Right atrium auricular region (tissue), 2 donors: ENCODE results near the gene PRMT2. TPM values are rescaled to one million over a fixed set of nuclear protein-coding genes. Genes with fewer than 3 reads are reported as not detected.
"Not testable (repeated sequence)": the region's sequence is repeated elsewhere in the genome, so short reads cannot be mapped to it uniquely, and the experiment has no call there.

Experiments used
- DNase-seq: peaks from one replicate; pipeline ENCODE4 v3.0.0-alpha.2; 2019; ENCODE audit warnings: low spot score
- H3K27ac ChIP-seq, 2 donors: fragments of 200-600 bp; sonication (generic); 1 replicate in 1 of 2; 2 replicates in 1 of 2; pipeline ENCODE4 v1.5.1; 2016 to 2019
- H3K27me3 ChIP-seq, 2 donors: fragments of 200-600 bp; sonication (generic); one replicate each; pipeline versions ENCODE4 v1.5.1 to v1.6.0; 2017 to 2019
- H3K36me3 ChIP-seq: fragments of 200-600 bp; sonication (generic); one replicate; pipeline ENCODE4 v1.5.1; 2016
- H3K4me1 ChIP-seq, 2 donors: fragments of 200-600 bp; sonication (generic); one replicate each; pipeline versions ENCODE4 v1.5.1 to v1.6.0; 2017 to 2019
- H3K4me3 ChIP-seq, 2 donors: fragments of 200-600 bp; sonication (generic); 1 replicate in 1 of 2; 2 replicates in 1 of 2; pipeline ENCODE4 v1.5.1; 2017 to 2019; ENCODE audit warnings: mild to moderate bottlenecking in 1 of 2, moderate library complexity in 1 of 2
- H3K9me3 ChIP-seq, 2 donors: fragments of 200-600 bp; sonication (generic); one replicate each; pipeline ENCODE4 v1.5.1; 2019
- total RNA-seq, 2 donors: library from RNA; depleted of rRNA; stranded (reverse); fragments of >200 nt; gene quantifications; one replicate each; pipeline ENCODE4 v1.1.0, GENCODE V29; 2016
- TF ChIP-seq, protein P1 (sequence below), 2 donors: fragments of 200-600 bp; sonication (generic); IDR thresholded peaks; one replicate each; pipeline ENCODE4 v1.5.1; 2019; ENCODE audit warnings: antibody characterized with exemption in 2 of 2

PRMT2 gene
- total RNA-seq, 2 donors from 2014 or later: 36.7 to 60.5 TPM

DNA sequence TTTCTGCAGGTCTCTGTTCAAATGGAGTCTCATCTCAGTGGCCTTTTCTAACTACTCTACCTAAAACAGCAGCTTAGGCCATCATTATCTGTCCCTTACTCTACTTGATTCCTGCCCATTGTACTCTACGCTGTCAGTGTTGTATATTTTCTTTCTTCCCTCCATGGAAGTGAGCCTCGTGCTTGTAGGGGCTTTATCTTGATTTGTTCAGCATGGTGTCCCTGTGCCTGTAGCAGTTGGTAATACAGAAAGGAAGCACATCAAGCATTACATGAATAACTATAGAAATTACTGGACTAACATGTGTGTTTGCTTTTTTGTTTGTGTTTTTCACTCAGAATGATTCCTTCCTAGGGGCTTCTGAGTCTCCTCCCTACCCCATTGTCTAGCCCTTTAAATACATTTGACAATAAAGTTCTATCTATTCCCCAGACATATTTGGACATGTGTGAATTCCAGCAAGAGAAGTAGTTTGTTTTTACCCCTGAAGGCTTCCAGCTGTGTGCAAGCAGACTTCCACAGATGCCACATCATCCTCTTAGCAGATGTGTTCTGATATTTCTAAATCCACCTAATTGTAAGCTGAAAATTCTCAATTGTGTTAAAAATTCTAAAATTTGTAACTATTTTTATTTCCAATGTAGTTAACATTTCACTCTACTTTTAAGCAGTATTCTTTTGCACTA lies 40.3 kb downstream of the PRMT2 start:
- H3K4me1 ChIP-seq: no peaks in the 10 kb centered on the region

DNA sequence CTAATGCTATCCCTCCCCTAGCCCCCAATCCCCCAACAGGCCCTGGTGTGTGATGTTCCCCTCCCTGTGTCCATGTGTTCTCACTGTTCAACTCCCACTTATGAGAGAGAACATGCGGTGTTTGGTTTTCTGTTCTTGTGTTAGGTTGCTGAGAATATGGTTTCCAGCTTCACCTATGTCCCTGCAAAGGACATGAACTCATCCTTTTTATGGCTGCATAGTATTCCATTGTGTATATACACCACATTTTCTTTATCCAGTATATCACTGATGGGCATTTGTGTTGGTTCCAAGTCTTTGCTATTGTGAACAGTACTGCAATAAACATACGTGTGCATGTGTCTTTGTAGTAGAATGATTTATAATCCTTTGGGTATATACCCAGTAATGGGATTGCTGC lies 41.1 kb downstream of the PRMT2 start:
- not testable (repeated sequence) for H3K4me1 ChIP-seq, DNase-seq, H3K36me3 ChIP-seq, H3K9me3 ChIP-seq, H3K4me3 ChIP-seq, H3K27me3 ChIP-seq, H3K27ac ChIP-seq

More for the DNA sequence above, 40.3 kb downstream of the PRMT2 start:
- TF ChIP-seq, protein P1, sequence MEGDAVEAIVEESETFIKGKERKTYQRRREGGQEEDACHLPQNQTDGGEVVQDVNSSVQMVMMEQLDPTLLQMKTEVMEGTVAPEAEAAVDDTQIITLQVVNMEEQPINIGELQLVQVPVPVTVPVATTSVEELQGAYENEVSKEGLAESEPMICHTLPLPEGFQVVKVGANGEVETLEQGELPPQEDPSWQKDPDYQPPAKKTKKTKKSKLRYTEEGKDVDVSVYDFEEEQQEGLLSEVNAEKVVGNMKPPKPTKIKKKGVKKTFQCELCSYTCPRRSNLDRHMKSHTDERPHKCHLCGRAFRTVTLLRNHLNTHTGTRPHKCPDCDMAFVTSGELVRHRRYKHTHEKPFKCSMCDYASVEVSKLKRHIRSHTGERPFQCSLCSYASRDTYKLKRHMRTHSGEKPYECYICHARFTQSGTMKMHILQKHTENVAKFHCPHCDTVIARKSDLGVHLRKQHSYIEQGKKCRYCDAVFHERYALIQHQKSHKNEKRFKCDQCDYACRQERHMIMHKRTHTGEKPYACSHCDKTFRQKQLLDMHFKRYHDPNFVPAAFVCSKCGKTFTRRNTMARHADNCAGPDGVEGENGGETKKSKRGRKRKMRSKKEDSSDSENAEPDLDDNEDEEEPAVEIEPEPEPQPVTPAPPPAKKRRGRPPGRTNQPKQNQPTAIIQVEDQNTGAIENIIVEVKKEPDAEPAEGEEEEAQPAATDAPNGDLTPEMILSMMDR (IDR thresholded peaks at IDR 0.05): no peak
- Histone ChIP-seq H3K27me3 (no peaks in the 10 kb centered on the region), H3K9me3 (no peaks in the 10 kb centered on the region), H3K36me3 (no peaks in the 10 kb centered on the region), H3K27ac (no peak overlapping the region), H3K4me3 (no peak overlapping the region)
- DNase-seq: no peak

DNA sequence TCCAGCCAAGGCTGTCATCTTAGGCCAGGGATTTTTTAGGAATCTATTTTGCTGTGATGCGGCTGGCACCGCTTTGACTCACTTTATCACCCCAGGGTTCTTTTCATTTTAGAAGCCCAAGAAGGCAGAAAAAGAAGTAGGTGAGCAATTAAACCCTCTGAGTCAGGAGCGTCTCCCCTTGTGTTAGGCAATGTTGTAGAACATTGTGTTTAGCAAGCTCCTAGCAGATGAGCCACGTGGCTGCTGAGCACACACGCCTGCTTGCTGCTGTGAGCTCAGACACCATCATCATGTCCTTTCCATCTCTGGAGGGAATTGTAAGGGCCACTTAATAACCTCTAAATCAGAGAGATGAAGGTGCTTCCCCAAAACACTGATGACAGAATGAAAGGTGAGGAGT lies 46.1 kb downstream of the PRMT2 start:
- not testable (repeated sequence) for H3K27me3 ChIP-seq, H3K4me3 ChIP-seq, H3K9me3 ChIP-seq, H3K27ac ChIP-seq, DNase-seq, H3K4me1 ChIP-seq, H3K36me3 ChIP-seq

DNA sequence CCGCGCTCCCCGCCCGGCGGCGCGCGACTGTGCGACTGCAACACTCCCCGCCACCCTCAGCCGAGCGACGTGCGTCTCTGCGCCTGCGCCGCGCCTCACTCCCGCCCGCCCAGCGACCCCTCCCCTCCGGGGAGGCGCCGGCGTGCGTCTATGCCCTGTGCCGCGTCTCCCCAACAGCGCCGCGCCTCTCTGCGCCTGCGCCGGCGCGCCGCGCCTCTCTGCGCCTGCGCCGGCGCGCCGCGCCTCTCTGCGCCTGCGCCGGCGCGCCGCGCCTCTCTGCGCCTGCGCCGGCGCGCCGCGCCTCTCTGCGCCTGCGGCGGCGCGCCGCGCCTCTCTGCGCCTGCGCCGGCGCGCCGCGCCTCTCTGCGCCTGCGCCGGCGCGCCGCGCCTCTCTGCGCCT lies 63.2 kb downstream of the PRMT2 start:
- DNase-seq, H3K9me3 ChIP-seq, H3K4me1 ChIP-seq, H3K36me3 ChIP-seq, H3K27me3 ChIP-seq, H3K4me3 ChIP-seq, H3K27ac ChIP-seq: not testable (repeated sequence)

DNA sequence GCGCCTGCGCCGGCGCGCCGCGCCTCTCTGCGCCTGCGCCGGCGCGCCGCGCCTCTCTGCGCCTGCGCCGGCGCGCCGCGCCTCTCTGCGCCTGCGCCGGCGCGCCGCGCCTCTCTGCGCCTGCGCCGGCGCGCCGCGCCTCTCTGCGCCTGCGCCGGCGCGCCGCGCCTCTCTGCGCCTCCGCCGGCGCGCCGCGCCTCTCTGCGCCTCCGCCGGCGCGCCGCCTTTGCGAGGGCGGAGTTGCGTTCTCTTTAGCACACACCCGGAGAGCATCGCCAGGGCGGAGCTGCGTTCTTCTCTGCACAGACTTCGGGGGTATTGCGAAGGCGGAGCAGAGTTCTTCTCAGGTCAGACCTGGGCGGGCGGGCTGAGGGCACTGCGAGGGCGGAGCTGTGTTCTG lies 63.6 kb downstream of the PRMT2 start:
- DNase-seq, H3K4me1 ChIP-seq, H3K4me3 ChIP-seq, H3K27me3 ChIP-seq, H3K27ac ChIP-seq, H3K36me3 ChIP-seq, H3K9me3 ChIP-seq: not testable (repeated sequence)

Other genes with a start within 250 kb of the PRMT2 start
- 10 to 100 TPM; 18.1 to 25.9 TPM for gene DIP2A, start 176.8 kb upstream of the PRMT2 start, total RNA-seq
- gene S100B, start 30.6 kb upstream of the PRMT2 start, total RNA-seq: 1 to 10 TPM; 4.5 to 5.8 TPM